Inflammatory macrophage (primary cell): ENCODE results near the gene MAP4K3.
"Not testable (repeated sequence)": the region's sequence is repeated elsewhere in the genome, so short reads cannot be mapped to it uniquely, and the experiment has no call there.

Experiments used
- DNase-seq, 2 donors: peaks; one replicate each; pipeline ENCODE4 v3.0.0-alpha.2; 2020 to 2022

The MAP4K3 gene

GRCh38 chr2:39300044-39300978 lies 136.8 kb downstream of the MAP4K3 start:
- DNase-seq: no peak

- peak; percentile 34 to 67 for DNase-seq
Observed at GRCh38 chr2:39290433-39290832, 146.7 kb downstream of the MAP4K3 start.

GRCh38 chr2:39289609-39290008 lies 147.5 kb downstream of the MAP4K3 start:
- no peak for DNase-seq

GRCh38 chr2:39283561-39283960 lies 153.5 kb downstream of the MAP4K3 start:
- no peak for DNase-seq

- no peak for DNase-seq
Observed at GRCh38 chr2:39281391-39281790, 155.7 kb downstream of the MAP4K3 start.

GRCh38 chr2:39275016-39275415 lies 162.1 kb downstream of the MAP4K3 start:
- DNase-seq: no peak

GRCh38 chr2:39269941-39270340 lies 167.1 kb downstream of the MAP4K3 start:
- DNase-seq: no peak

GRCh38 chr2:39266916-39267434 lies 170.1 kb downstream of the MAP4K3 start:
- no peak for DNase-seq

GRCh38 chr2:39266139-39266805 lies 170.8 kb downstream of the MAP4K3 start:
- no peak for DNase-seq

GRCh38 chr2:39265315-39265714 lies 171.8 kb downstream of the MAP4K3 start:
- no peak for DNase-seq

GRCh38 chr2:39264733-39265132 lies 172.4 kb downstream of the MAP4K3 start:
- no peak for DNase-seq

- no peak for DNase-seq
Observed at GRCh38 chr2:39260087-39260486, 177.0 kb downstream of the MAP4K3 start.

GRCh38 chr2:39256040-39256439 lies 181.0 kb downstream of the MAP4K3 start:
- DNase-seq: no peak

- DNase-seq: no peak
Observed at GRCh38 chr2:39252888-39253518, 184.1 kb downstream of the MAP4K3 start.

- no peak for DNase-seq
Observed at GRCh38 chr2:39247512-39248043, 189.5 kb downstream of the MAP4K3 start.

GRCh38 chr2:39246382-39246980 lies 190.6 kb downstream of the MAP4K3 start:
- DNase-seq: no peak

GRCh38 chr2:39244963-39245625 lies 192.0 kb downstream of the MAP4K3 start:
- DNase-seq: peak in 1 of 2 donors; percentile 44

GRCh38 chr2:39244241-39244862 lies 192.7 kb downstream of the MAP4K3 start:
- not testable (repeated sequence) for DNase-seq

- DNase-seq: peak in 1 of 2 donors; percentile 38
Observed at GRCh38 chr2:39243469-39244123, 193.5 kb downstream of the MAP4K3 start, which contains the start of gene CDKL4. Gene CDKL4 (minus strand): TSS chr2:39243970.

GRCh38 chr2:39241588-39241987 lies 195.5 kb downstream of the MAP4K3 start:
- no peak for DNase-seq

GRCh38 chr2:39240758-39241157 lies 196.3 kb downstream of the MAP4K3 start:
- DNase-seq: no peak
